OCI-LY7 (cell line): Measurements from ENCODE around the gene ARL4A.

ENCODE experiments used
- CTCF ChIP-seq: fragments of 200-600 bp; sonication (generic); conservative IDR thresholded peaks from 2 replicates; pipeline ENCODE4 v1.5.1; 2014; ENCODE audit warnings: mild to moderate bottlenecking, antibody characterized with exemption, low read length, moderate library complexity, mixed read lengths
- EZH2phosphoT487 ChIP-seq: fragments of 200-600 bp; sonication (generic); IDR thresholded peaks from 2 replicates; pipeline ENCODE4 v1.6.1; 2018; ENCODE audit warnings: low read depth, borderline replicate concordance, mild to moderate bottlenecking, mixed run types, antibody characterized with exemption, low read length, moderate library complexity, mixed read lengths

GRCh38 chr7:12685550-12685949 is 1.9 kb upstream of the ARL4A start:
- TF ChIP-seq CTCF (0 out of 2 replicates have a peak, but pooled peaks have one; percentile 20), EZH2phosphoT487 (no peak)
